GM12878 (cell line): Measurements from ENCODE around the gene TAF3. TPM values are rescaled to one million over a fixed set of nuclear protein-coding genes. Genes with fewer than 3 reads are reported as not detected.

Source experiments
- ATAC-seq: fragments of 200-7000 bp; cut with Tn5 transposase; 3 replicates; pipeline ENCODE4 v1.9.1; 2020; ENCODE audit warnings: mild to moderate bottlenecking, moderate library complexity
- BruUV-seq: library from RNA; stranded (reverse); fragments of 400-500 nt; replicated peaks from 2 replicates; lab custom pipeline; 2021; lab: Mats Ljungman, UMichigan
- CTCF ChIA-PET: fragments of 300-600 bp; sonication (Branson Sonifier 250); formaldehyde crosslinking; extraction: SDS; loops from one replicate; lab custom pipeline; 2021; ENCODE audit warnings: inconsistent platforms; lab: Yijun Ruan, JAX
- POLR2A ChIA-PET: fragments of 350-600 bp; formaldehyde crosslinking; extraction: SDS; loops from one replicate; lab custom pipeline; 2021; ENCODE audit warnings: inconsistent platforms; lab: Charles Lee
- RAD21 ChIA-PET: fragments of 300-600 bp; sonication (Branson Sonifier 250); formaldehyde crosslinking; loops from one replicate; lab custom pipeline; 2023; ENCODE audit warnings: antibody characterized with exemption; ENCODE audit not compliant: unreplicated experiment; lab: Charles Lee
- SMC1A ChIA-PET: fragments of 300-600 bp; sonication (Branson Sonifier 250); formaldehyde crosslinking; loops from one replicate; lab custom pipeline; 2023; ENCODE audit not compliant: unreplicated experiment, uncharacterized antibody; lab: Charles Lee
- DNase-seq: peaks from one replicate; pipeline ENCODE4 v3.0.0-alpha.2; 2011; ENCODE audit warnings: low read depth, low spot score
- FAIRE-seq: peaks from 3 replicates; lab custom pipeline; 2011; peaks lifted over from hg19 to GRCh38; lab: Jason Lieb, UNC
- H2AFZ ChIP-seq: 2 replicates; pipeline ENCODE4 v1.6.0; 2011; ENCODE audit warnings: low read depth, low read length, control low read depth; ENCODE audit not compliant: control insufficient read depth
- H3K27ac ChIP-seq: 2 replicates; pipeline ENCODE4 v1.5.1; 2011; ENCODE audit warnings: control low read depth; ENCODE audit not compliant: control insufficient read depth, insufficient read depth
- H3K27me3 ChIP-seq, 2 experiments: replicated peaks in 1 of 2; 2 replicates each; pipeline versions ENCODE4 v1.6.0 to v1.6.1; 2011; ENCODE audit warnings: low read length in 1 of 2; ENCODE audit not compliant: control insufficient read depth in 2 of 2, insufficient read depth in 2 of 2
- H3K36me3 ChIP-seq, 2 experiments: 2 replicates each; pipeline ENCODE4 v1.5.1; 2011; ENCODE audit warnings: low read length in 1 of 2; ENCODE audit not compliant: control insufficient read depth in 2 of 2, insufficient read depth in 2 of 2
- H3K4me1 ChIP-seq: 2 replicates; pipeline ENCODE4 v1.6.1; 2011; ENCODE audit warnings: mild to moderate bottlenecking, low read length, moderate library complexity, mixed read lengths; ENCODE audit not compliant: control insufficient read depth, insufficient read depth
- H3K4me2 ChIP-seq: 2 replicates; pipeline ENCODE4 v1.6.0; 2011; ENCODE audit warnings: control low read depth; ENCODE audit not compliant: control insufficient read depth, insufficient read depth
- H3K4me3 ChIP-seq: fragments of 200-600 bp; sonication (generic); 2 replicates; pipeline ENCODE4 v1.5.1; 2016
- H3K79me2 ChIP-seq: 2 replicates; pipeline ENCODE4 v1.6.0; 2011; ENCODE audit warnings: low read length; ENCODE audit not compliant: control insufficient read depth, insufficient read depth
- H3K9ac ChIP-seq: 2 replicates; pipeline ENCODE4 v1.8.0; 2011; ENCODE audit warnings: low read length, control low read depth, mixed read lengths; ENCODE audit not compliant: control insufficient read depth, insufficient read depth
- H3K9me3 ChIP-seq: replicated peaks from 3 replicates; pipeline ENCODE4 v1.5.1; 2011; ENCODE audit warnings: mild to moderate bottlenecking, low read length; ENCODE audit not compliant: control insufficient read depth, insufficient read depth
- H4K20me1 ChIP-seq: 2 replicates; pipeline ENCODE4 v1.6.0; 2011; ENCODE audit not compliant: control insufficient read depth, insufficient read depth
- CUX1 ChIP-seq: IDR thresholded peaks from 2 replicates; pipeline ENCODE4 v1.6.1; 2012; ENCODE audit warnings: improper control_type of control experiment, low read depth, low read length; ENCODE audit not compliant: insufficient replicate concordance
- HCFC1 ChIP-seq: fragments of 150-350 bp; IDR thresholded peaks from 2 replicates; pipeline ENCODE4 v1.6.1; 2014; ENCODE audit warnings: low read length
- HDAC6 ChIP-seq: fragments of 200-600 bp; sonication (generic); IDR thresholded peaks from one replicate; pipeline ENCODE4 v1.8.0; 2017; ENCODE audit warnings: antibody characterized with exemption; ENCODE audit not compliant: unreplicated experiment
- JUNB ChIP-seq: IDR thresholded peaks from 2 replicates; pipeline ENCODE4 v1.6.1; 2016; ENCODE audit warnings: antibody characterized with exemption, mild to moderate bottlenecking
- KDM1A ChIP-seq: fragments of 200-600 bp; sonication (generic); IDR thresholded peaks from 2 replicates; pipeline ENCODE4 v1.6.1; 2016; ENCODE audit warnings: borderline replicate concordance
- NFIC ChIP-seq: IDR thresholded peaks from 2 replicates; pipeline ENCODE4 v1.6.1; 2012; ENCODE audit warnings: low read depth, mild to moderate bottlenecking, inconsistent platforms, low read length, moderate library complexity
- SIX5 ChIP-seq: IDR thresholded peaks from 2 replicates; pipeline ENCODE4 v1.6.1; 2011; ENCODE audit warnings: mild to moderate bottlenecking, low read depth, low read length, moderate library complexity; ENCODE audit not compliant: severe bottlenecking
- SPI1 ChIP-seq: IDR thresholded peaks from 2 replicates; pipeline ENCODE4 v1.6.1; 2011; ENCODE audit warnings: low read depth, mild to moderate bottlenecking, low read length, moderate library complexity, borderline replicate concordance; ENCODE audit not compliant: insufficient read depth
- SREBF1 ChIP-seq: IDR thresholded peaks from 2 replicates; pipeline ENCODE4 v1.6.1; 2012; ENCODE audit warnings: mild to moderate bottlenecking, low read length
- ZBTB11 ChIP-seq: fragments of 450-650 bp; formaldehyde crosslinking; IDR thresholded peaks from 2 replicates; pipeline ENCODE4 v1.5.0; 2022; ENCODE audit warnings: mild to moderate bottlenecking, missing genetic modification characterization
- ZNF24 ChIP-seq: fragments of 450-650 bp; IDR thresholded peaks from 2 replicates; pipeline ENCODE4 v1.6.1; 2017; ENCODE audit warnings: antibody characterized with exemption, mild to moderate bottlenecking
- WGBS: methylation state at CpG from one replicate; pipeline ENCODE4 v1.1.6; 2016; ENCODE audit warnings: low lambda C conversion rate; ENCODE audit not compliant: insufficient replicate concordance, insufficient coverage; ENCODE audit errors: missing lambda C conversion rate; 5-methylcytosine and 5-hydroxymethylcytosine counted together
- in situ Hi-C: fragments of 300-500 bp; cut with MboI; formaldehyde crosslinking; loops from 9 replicates; pipeline ENCODE4 v1.14.3; 2018; ENCODE audit warnings: mixed read lengths
- intact Hi-C: fragments of 100-400 bp; cut with micrococcal nuclease; formaldehyde crosslinking; loops from one replicate; pipeline ENCODE4 v1.14.2; 2022; ENCODE audit not compliant: unreplicated experiment
- polyA plus RNA-seq, 11 experiments: library from polyadenylated mRNA; depleted of rRNA in 4 of 11; unstranded in 6 of 11; stranded (reverse) in 5 of 11; fragments of >200 nt; fragmentation: Nextera tagmentation in 4 of 11; fragmentation: Illumina TruSeq in 1 of 11; extraction: Ambion mirVana in 4 of 11; extraction: Trizol in 1 of 11; gene quantifications; 1 replicate in 1 of 11; 2 replicates in 10 of 11; pipeline versions ENCODE4 v1.2.1 to v1.2.3, GENCODE V29; 2011 to 2016; ENCODE audit warnings: inconsistent platforms in 2 of 11, missing spikeins in 2 of 11, low read depth in 1 of 11
- total RNA-seq, 4 experiments: library from RNA; depleted of rRNA in 3 of 4; stranded (reverse); fragments of >200 nt in 3 of 4; fragmentation: Illumina TruSeq in 1 of 4; extraction: Trizol in 1 of 4; gene quantifications; 2 replicates each; pipeline versions ENCODE4 v1.2.1 to v1.2.3, GENCODE V29; 2013 to 2021
- TF ChIP-seq, protein P1 (sequence below): fragments of 450-650 bp; IDR thresholded peaks from 2 replicates; pipeline ENCODE4 v1.6.1; 2016; ENCODE audit warnings: mild to moderate bottlenecking, moderate library complexity, borderline replicate concordance

Gene TAF3
- total and polyA plus RNA-seq, 10 of the 15 experiments (the other 5 are each of a cell fraction or from before 2014, with no cell fraction given) = 2.0 to 10.1 (median 3.7) TPM

- RAD21 ChIA-PET = no interaction called here
- H4K20me1 ChIP-seq = no peaks in the 10 kb centered on the region
- peaks cover 30% of the 10 kb centered on the region for H3K4me1 ChIP-seq
- DNase-seq (no peak), ATAC-seq (no peak), FAIRE-seq (no peak)
- no peaks in the 10 kb centered on the region for H3K9me3 ChIP-seq
- no peak overlapping the region for H2AFZ ChIP-seq
- SMC1A ChIA-PET = interaction anchor here (1.1 kb wide), 1 partner anchor 51 kb away, joined by 3 read pairs; no protein-coding TSS in a partner anchor
- CTCF ChIA-PET = no interaction called here
- in situ Hi-C loops (no loop called here), intact Hi-C loops (no loop called here)
- H3K4me3 ChIP-seq = no peak overlapping the region
- BruUV-seq = no TSS peak
- no peak overlapping the region for H3K9ac ChIP-seq
- no peaks in the 10 kb centered on the region for H3K27me3 ChIP-seq
- H3K79me2 ChIP-seq = no peaks in the 10 kb centered on the region
- H3K27ac ChIP-seq = no peak overlapping the region
- WGBS = no CpG with 5 or more reads among the region's 2 CpGs
- POLR2A ChIA-PET = interaction anchor here (0.6 to 0.8 kb wide), 3 partner anchors 11 to 1292 kb away, joined by 3 to 5 read pairs (median 4); partner anchors contain the start of gene GATA3
- no peak overlapping the region for H3K4me2 ChIP-seq
- no peaks in the 10 kb centered on the region; a peak in 1 of 4 replicates for H3K36me3 ChIP-seq
- TF ChIP-seq JUNB (peak; percentile 70), KDM1A (no peak), SREBF1 (no peak), SPI1 (no peak), HDAC6 (no peak), CUX1 (no peak), ZBTB11 (no peak), SIX5 (no peak), NFIC (peak; percentile 49), ZNF24 (no peak), HCFC1 (no peak)
- TF ChIP-seq, protein P1, sequence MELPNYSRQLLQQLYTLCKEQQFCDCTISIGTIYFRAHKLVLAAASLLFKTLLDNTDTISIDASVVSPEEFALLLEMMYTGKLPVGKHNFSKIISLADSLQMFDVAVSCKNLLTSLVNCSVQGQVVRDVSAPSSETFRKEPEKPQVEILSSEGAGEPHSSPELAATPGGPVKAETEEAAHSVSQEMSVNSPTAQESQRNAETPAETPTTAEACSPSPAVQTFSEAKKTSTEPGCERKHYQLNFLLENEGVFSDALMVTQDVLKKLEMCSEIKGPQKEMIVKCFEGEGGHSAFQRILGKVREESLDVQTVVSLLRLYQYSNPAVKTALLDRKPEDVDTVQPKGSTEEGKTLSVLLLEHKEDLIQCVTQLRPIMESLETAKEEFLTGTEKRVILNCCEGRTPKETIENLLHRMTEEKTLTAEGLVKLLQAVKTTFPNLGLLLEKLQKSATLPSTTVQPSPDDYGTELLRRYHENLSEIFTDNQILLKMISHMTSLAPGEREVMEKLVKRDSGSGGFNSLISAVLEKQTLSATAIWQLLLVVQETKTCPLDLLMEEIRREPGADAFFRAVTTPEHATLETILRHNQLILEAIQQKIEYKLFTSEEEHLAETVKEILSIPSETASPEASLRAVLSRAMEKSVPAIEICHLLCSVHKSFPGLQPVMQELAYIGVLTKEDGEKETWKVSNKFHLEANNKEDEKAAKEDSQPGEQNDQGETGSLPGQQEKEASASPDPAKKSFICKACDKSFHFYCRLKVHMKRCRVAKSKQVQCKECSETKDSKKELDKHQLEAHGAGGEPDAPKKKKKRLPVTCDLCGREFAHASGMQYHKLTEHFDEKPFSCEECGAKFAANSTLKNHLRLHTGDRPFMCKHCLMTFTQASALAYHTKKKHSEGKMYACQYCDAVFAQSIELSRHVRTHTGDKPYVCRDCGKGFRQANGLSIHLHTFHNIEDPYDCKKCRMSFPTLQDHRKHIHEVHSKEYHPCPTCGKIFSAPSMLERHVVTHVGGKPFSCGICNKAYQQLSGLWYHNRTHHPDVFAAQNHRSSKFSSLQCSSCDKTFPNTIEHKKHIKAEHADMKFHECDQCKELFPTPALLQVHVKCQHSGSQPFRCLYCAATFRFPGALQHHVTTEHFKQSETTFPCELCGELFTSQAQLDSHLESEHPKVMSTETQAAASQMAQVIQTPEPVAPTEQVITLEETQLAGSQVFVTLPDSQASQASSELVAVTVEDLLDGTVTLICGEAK = no peak
These were observed 247.3 kb downstream of the TAF3 start for GRCh38 chr10:8065651-8066050.
